Osteocyte (in vitro differentiated cells): ENCODE data around the gene CDC14A. TPM values are rescaled to one million over a fixed set of nuclear protein-coding genes. Genes with fewer than 3 reads are reported as not detected.
A peak's percentile ranks its signal among the peaks of the same experiment; 100 is the strongest.

Source experiments
- DNase-seq: peaks from one replicate; pipeline ENCODE4 v3.0.0; 2021; ENCODE audit warnings: mixed read lengths; ENCODE audit not compliant: unreplicated experiment; ENCODE audit errors: extremely low spot score
- H3K27ac Mint-ChIP-seq: one replicate; pipeline ENCODE4 v1.8.0; 2021; ENCODE audit warnings: mild to moderate bottlenecking, mixed read lengths; ENCODE audit not compliant: unreplicated experiment
- H3K27me3 Mint-ChIP-seq: one replicate; pipeline ENCODE4 v1.8.0; 2021; ENCODE audit warnings: mixed read lengths; ENCODE audit not compliant: unreplicated experiment
- H3K36me3 Mint-ChIP-seq: one replicate; pipeline ENCODE4 v1.8.0; 2021; ENCODE audit warnings: mixed read lengths; ENCODE audit not compliant: unreplicated experiment
- H3K4me1 Mint-ChIP-seq: one replicate; pipeline ENCODE4 v1.8.0; 2021; ENCODE audit warnings: mixed read lengths; ENCODE audit not compliant: unreplicated experiment
- H3K4me3 Mint-ChIP-seq: one replicate; pipeline ENCODE4 v1.8.0; 2021; ENCODE audit warnings: mild to moderate bottlenecking, moderate library complexity, mixed read lengths; ENCODE audit not compliant: unreplicated experiment
- H3K9me3 Mint-ChIP-seq: one replicate; pipeline ENCODE4 v1.8.0; 2021; ENCODE audit warnings: mixed read lengths; ENCODE audit not compliant: unreplicated experiment
- total RNA-seq: library from RNA; stranded (reverse); gene quantifications from 2 replicates; pipeline ENCODE4 v1.2.1, GENCODE V29; 2021
- TF ChIP-seq, protein P1 (sequence below): fragments of 200-600 bp; sonication (generic); IDR thresholded peaks from 2 replicates; pipeline ENCODE4 v1.5.0; 2021; ENCODE audit warnings: antibody characterized with exemption, mild to moderate bottlenecking, moderate library complexity

Gene CDC14A
- total RNA-seq, 1 donor from 2014 or later, result 2.8 TPM

DNA sequence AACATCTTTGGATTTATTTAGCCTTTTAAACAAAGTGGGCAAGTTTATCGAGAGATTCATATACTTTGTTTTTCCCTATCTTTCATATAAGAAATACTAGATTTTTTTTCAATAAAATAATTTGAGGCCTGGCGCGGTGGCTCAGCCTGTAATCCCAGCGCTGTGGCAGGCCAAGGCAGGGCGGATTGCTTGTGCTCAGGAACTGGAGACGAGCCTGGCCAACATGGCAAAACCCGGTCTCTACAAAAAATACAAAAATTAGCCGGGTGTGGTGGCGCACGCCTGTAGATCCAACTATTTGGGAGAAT is 1.6 kb upstream of the CDC14A start:
- Mint-ChIP-seq H3K4me1 (peaks cover 31% of the 10 kb centered on the region), H3K36me3 (no peaks in the 10 kb centered on the region), H3K27ac (peak overlapping the region; percentile 95), H3K9me3 (no peaks in the 10 kb centered on the region), H3K27me3 (no peaks in the 10 kb centered on the region), H3K4me3 (peak overlapping the region; percentile 92)
- TF ChIP-seq, protein P1, sequence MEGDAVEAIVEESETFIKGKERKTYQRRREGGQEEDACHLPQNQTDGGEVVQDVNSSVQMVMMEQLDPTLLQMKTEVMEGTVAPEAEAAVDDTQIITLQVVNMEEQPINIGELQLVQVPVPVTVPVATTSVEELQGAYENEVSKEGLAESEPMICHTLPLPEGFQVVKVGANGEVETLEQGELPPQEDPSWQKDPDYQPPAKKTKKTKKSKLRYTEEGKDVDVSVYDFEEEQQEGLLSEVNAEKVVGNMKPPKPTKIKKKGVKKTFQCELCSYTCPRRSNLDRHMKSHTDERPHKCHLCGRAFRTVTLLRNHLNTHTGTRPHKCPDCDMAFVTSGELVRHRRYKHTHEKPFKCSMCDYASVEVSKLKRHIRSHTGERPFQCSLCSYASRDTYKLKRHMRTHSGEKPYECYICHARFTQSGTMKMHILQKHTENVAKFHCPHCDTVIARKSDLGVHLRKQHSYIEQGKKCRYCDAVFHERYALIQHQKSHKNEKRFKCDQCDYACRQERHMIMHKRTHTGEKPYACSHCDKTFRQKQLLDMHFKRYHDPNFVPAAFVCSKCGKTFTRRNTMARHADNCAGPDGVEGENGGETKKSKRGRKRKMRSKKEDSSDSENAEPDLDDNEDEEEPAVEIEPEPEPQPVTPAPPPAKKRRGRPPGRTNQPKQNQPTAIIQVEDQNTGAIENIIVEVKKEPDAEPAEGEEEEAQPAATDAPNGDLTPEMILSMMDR, result no peak
- no peak for DNase-seq

DNA sequence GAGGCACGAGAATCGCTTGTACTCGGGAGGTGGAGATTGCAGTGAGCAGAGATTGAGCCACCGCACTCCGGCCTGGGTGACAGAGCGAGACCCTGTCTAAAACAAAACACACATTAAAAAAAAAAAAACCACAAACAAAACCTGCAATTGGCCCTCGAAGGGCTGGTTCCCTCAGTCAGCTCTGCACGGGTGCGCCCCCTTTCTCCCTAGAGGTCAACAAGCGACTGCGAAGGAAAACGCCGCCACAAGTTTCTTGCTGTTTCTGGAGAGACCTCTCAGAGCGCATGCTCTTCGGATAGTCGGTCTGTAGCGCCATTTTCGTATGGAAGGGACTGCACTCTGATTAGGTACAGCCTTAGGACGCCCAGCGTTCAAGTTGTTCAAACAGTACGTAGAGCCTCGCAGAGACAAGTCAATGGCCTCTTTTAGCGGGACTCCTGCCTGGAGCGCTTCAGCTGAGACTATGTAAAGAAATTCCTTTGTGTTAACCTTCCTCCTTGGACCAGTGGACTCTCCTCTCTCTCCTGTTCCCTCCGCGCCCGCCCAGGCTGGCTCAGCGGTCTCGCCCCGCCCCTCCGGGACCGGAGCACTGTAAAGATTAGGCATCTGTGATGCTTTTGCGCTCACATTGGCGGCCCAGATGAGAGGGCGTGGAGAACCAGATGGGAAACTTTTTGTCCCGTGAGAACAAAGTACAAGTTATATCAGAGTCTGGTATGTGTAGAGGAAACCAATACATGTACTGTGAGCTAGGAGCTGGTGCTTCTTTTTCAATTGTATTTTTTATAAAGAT is 1.0 kb upstream of the CDC14A start:
- Mint-ChIP-seq H3K27me3 (no peaks in the 10 kb centered on the region), H3K4me3 (peak overlapping the region; percentile 92), H3K36me3 (no peaks in the 10 kb centered on the region), H3K27ac (peak overlapping the region; percentile 95), H3K4me1 (peaks cover 31% of the 10 kb centered on the region), H3K9me3 (no peaks in the 10 kb centered on the region)
- DNase-seq, result peak; percentile 91
- TF ChIP-seq, protein P1, result peak; percentile 25

DNA sequence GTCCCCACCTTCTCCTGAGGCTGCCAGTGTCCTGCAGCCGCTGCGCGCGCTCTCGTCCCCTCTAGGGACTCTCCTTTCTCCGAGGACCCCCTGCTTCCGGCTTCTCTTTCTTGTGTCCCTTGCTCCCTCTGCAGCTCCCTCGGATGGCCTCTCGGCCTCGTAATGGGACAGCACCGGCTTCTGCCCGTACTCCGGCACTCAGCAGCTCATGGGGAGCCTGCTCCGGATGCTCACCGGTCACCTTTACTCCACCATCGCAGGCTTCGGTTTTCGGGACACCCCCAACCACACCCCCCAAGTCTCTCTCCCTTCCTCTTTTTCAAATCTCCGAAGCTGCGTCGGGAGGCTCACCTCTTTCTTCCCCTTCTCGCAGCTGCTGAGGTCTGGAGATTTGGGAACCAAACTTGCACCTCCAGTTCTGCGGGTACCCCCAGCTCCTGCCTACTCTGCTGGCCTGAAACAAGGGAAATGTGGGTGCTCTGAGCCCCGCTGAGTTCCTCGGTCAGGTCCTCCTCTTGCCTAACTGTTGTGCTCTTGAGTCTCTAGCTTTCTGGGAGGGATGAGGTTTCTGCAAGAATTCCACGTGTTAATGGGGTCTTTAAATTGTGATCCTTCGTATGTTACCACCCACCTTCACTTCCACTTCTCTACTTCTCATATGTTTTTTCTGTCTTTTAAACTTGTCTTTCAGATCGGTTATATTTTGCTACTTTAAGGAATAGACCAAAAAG is 930 bp downstream of the CDC14A start:
- peak overlapping the region; percentile 92 for H3K4me3 Mint-ChIP-seq
- peak overlapping the region; percentile 83 for H3K27ac Mint-ChIP-seq
- no peaks in the 10 kb centered on the region for H3K27me3 Mint-ChIP-seq
- TF ChIP-seq, protein P1, result no peak
- no peak for DNase-seq
- H3K4me1 Mint-ChIP-seq, result peaks cover 31% of the 10 kb centered on the region
- no peaks in the 10 kb centered on the region for H3K36me3 Mint-ChIP-seq
- no peaks in the 10 kb centered on the region for H3K9me3 Mint-ChIP-seq

DNA sequence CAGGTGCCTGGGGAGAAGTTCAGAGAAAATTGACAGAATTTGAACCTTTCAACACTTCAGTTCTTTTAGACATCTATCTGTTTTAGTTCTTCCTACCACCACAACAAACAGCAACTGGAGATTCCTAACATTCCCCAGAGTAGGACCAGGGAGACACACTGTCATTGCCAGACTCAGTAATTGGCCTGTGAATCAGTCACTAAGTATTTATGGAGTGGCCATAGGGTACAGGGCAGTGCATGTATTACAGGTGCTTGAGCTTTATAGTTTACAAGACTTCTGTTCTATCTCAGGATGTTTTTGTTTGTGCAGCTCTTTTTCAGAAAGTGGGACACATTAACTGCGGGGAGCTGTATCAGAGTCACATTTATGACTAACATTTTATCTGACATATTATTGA is 1.7 kb downstream of the CDC14A start:
- peaks cover 31% of the 10 kb centered on the region for H3K4me1 Mint-ChIP-seq
- H3K27me3 Mint-ChIP-seq, result no peaks in the 10 kb centered on the region
- peak overlapping the region; percentile 8 for H3K27ac Mint-ChIP-seq
- no peak for DNase-seq
- TF ChIP-seq, protein P1, result no peak
- peak overlapping the region; percentile 92 for H3K4me3 Mint-ChIP-seq
- H3K36me3 Mint-ChIP-seq, result no peaks in the 10 kb centered on the region
- H3K9me3 Mint-ChIP-seq, result no peaks in the 10 kb centered on the region

DNA sequence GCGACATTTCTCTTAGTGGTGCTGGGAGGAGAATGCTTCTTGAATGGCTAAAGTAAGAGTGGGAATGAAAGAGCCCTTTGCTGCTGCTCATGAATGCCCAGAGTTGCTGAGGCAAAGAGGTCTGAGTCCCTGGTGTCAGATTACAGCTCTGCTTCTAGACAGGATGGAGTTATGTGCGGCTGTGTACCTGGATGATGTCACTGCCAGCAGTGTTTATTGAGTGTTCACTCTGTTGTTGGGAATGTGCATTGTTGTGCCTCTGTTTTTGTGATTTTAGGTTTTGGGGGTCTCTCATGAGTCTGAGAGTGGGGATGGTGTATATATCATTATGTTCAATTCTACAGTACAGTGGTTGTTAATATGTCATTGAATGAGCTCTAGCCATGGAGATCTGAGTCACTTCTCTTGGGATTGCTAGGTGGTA is 2.7 kb downstream of the CDC14A start:
- no peak for DNase-seq
- no peaks in the 10 kb centered on the region for H3K27me3 Mint-ChIP-seq
- H3K27ac Mint-ChIP-seq, result no peak overlapping the region
- no peaks in the 10 kb centered on the region for H3K9me3 Mint-ChIP-seq
- TF ChIP-seq, protein P1, result no peak
- peaks cover 34% of the 10 kb centered on the region for H3K4me1 Mint-ChIP-seq
- no peaks in the 10 kb centered on the region for H3K36me3 Mint-ChIP-seq
- H3K4me3 Mint-ChIP-seq, result no peak overlapping the region
